ENCODE measurements around the gene KCTD17. TPM values are rescaled to one million over a fixed set of nuclear protein-coding genes. Genes with fewer than 3 reads are reported as not detected.

Gene KCTD17
- total RNA-seq, 1 donor from 2014 or later, result 17.5 TPM

DNA sequence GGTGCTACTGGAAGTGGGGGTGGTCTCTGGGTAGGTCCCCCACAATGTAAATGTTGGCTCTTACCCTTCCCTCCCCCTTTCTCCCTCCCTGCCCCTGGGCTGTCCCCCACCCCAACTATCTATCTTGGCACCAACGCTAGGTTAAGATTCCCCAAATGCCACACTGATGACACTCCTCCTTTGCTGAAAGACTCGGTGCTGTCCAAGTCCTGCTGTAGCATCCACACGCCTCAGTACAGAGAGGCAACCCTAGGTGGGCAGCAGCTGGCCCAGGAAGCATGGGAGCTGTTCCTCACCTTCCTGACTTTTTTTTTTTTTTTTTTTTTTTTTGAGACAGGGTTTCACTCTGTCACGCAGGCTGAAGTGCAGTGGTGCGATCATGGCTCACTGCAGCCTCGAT is 3.4 kb upstream of the KCTD17 start:
- Histone ChIP-seq H4K20me1 (ENCODE audit: low read depth) (peaks cover 5% of the 10 kb centered on the region), H3K79me2 (ENCODE audit: low read depth) (no peaks in the 10 kb centered on the region), H3F3A (ENCODE audit: low read depth) (peaks cover 13% of the 10 kb centered on the region), H3K27ac (no peak overlapping the region), H2AFZ (replicated peaks) (no peak overlapping the region), H3K4me2 (no peak overlapping the region), H3K4me3 (no peak overlapping the region), H3K9me3 (ENCODE audit: low read depth) (no peaks in the 10 kb centered on the region), H3K27me3 (peaks cover 12% of the 10 kb centered on the region), H3K36me3 (no peaks in the 10 kb centered on the region), H3K9ac (no peak overlapping the region), H3K4me1 (peaks cover 9% of the 10 kb centered on the region)
- Mint-ChIP-seq H3K4me1 (peaks cover 19% of the 10 kb centered on the region), H3K9me3 (no peaks in the 10 kb centered on the region), H3K27me3 (ENCODE audit: insufficient read depth, low read depth) (peaks cover 7% of the 10 kb centered on the region), H3K36me3 (no peaks in the 10 kb centered on the region), H3K27ac (no peak overlapping the region), H3K4me3 (no peak overlapping the region)
- TF ChIP-seq EZH2 (IDR thresholded peaks at IDR 0.05) (no peak), EZH2phosphoT487 (IDR thresholded peaks at IDR 0.05) (no peak)
- no peak for DNase-seq (ENCODE audit: low spot score)

DNA sequence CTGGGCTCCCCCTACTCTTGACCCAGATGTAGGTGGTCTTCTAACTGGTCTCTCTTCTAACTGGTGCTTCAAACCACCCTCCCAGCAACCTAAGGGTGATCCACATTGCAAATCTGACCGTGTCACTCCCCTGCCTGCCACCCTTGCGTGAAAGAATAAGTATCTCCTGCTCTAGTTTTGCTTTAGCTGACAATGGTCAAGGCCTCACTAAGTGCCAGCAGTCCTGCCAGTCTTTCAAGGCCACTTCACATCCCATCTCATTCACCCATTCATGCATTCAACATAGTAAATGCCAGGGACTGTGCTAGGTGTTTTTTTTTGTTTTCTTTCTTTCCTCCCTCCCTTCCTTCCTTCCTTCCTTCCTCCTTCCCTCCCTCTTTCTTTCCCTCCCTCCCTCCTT is 2.3 kb upstream of the KCTD17 start:
- H3F3A ChIP-seq (ENCODE audit: low read depth), result peaks cover 13% of the 10 kb centered on the region
- no peaks in the 10 kb centered on the region for H3K79me2 ChIP-seq (ENCODE audit: low read depth)
- peaks cover 5% of the 10 kb centered on the region for H3K4me1 ChIP-seq
- H3K36me3 ChIP-seq, result no peaks in the 10 kb centered on the region
- no peaks in the 10 kb centered on the region for H3K9me3 ChIP-seq (ENCODE audit: low read depth)
- H3K27me3 ChIP-seq, result peaks cover 12% of the 10 kb centered on the region
- no peak overlapping the region for H3K4me3 ChIP-seq
- peaks cover 5% of the 10 kb centered on the region for H4K20me1 ChIP-seq (ENCODE audit: low read depth)
- Mint-ChIP-seq H3K4me1 (peaks cover 19% of the 10 kb centered on the region), H3K4me3 (no peak overlapping the region), H3K27me3 (ENCODE audit: insufficient read depth, low read depth) (peaks cover 2% of the 10 kb centered on the region), H3K9me3 (no peaks in the 10 kb centered on the region), H3K27ac (no peak overlapping the region), H3K36me3 (no peaks in the 10 kb centered on the region)
- no peak for DNase-seq (ENCODE audit: low spot score)
- H3K9ac ChIP-seq, result no peak overlapping the region
- H3K4me2 ChIP-seq, result no peak overlapping the region
- no peak overlapping the region for H2AFZ ChIP-seq (replicated peaks)
- TF ChIP-seq, protein P1, sequence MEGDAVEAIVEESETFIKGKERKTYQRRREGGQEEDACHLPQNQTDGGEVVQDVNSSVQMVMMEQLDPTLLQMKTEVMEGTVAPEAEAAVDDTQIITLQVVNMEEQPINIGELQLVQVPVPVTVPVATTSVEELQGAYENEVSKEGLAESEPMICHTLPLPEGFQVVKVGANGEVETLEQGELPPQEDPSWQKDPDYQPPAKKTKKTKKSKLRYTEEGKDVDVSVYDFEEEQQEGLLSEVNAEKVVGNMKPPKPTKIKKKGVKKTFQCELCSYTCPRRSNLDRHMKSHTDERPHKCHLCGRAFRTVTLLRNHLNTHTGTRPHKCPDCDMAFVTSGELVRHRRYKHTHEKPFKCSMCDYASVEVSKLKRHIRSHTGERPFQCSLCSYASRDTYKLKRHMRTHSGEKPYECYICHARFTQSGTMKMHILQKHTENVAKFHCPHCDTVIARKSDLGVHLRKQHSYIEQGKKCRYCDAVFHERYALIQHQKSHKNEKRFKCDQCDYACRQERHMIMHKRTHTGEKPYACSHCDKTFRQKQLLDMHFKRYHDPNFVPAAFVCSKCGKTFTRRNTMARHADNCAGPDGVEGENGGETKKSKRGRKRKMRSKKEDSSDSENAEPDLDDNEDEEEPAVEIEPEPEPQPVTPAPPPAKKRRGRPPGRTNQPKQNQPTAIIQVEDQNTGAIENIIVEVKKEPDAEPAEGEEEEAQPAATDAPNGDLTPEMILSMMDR (IDR thresholded peaks at IDR 0.05), result no peak
- no peak for TF ChIP-seq EZH2phosphoT487 (IDR thresholded peaks at IDR 0.05)
- TF ChIP-seq EZH2 (IDR thresholded peaks at IDR 0.05), result no peak
- H3K27ac ChIP-seq, result no peak overlapping the region

- no peak for TF ChIP-seq EZH2 (IDR thresholded peaks at IDR 0.05)
- TF ChIP-seq, protein P1 (IDR thresholded peaks at IDR 0.05), result no peak
- no peak for TF ChIP-seq EZH2phosphoT487 (IDR thresholded peaks at IDR 0.05)
- no peaks in the 10 kb centered on the region for H3K9me3 ChIP-seq (ENCODE audit: low read depth)
- DNase-seq (ENCODE audit: low spot score), result no peak
- H3K27ac ChIP-seq, result no peak overlapping the region
- H3K27me3 ChIP-seq, result peaks cover 12% of the 10 kb centered on the region
- no peaks in the 10 kb centered on the region for H3K36me3 ChIP-seq
- no peak overlapping the region for H3K9ac ChIP-seq
- peak overlapping the region; percentile 89 for H3K4me3 Mint-ChIP-seq
- no peak overlapping the region for H3K4me3 ChIP-seq
- H3K36me3 Mint-ChIP-seq, result no peaks in the 10 kb centered on the region
- H4K20me1 ChIP-seq (ENCODE audit: low read depth), result peaks cover 5% of the 10 kb centered on the region
- H3K4me1 ChIP-seq, result peaks cover 5% of the 10 kb centered on the region
- H3F3A ChIP-seq (ENCODE audit: low read depth), result peaks cover 8% of the 10 kb centered on the region
- no peak overlapping the region for H3K27ac Mint-ChIP-seq
- no peaks in the 10 kb centered on the region for H3K79me2 ChIP-seq (ENCODE audit: low read depth)
- no peak overlapping the region for H2AFZ ChIP-seq (replicated peaks)
- no peaks in the 10 kb centered on the region for H3K9me3 Mint-ChIP-seq
- peak overlapping the region; percentile 91 for H3K4me2 ChIP-seq
- H3K4me1 Mint-ChIP-seq, result peaks cover 15% of the 10 kb centered on the region
- H3K27me3 Mint-ChIP-seq (ENCODE audit: insufficient read depth, low read depth), result no peaks in the 10 kb centered on the region
Measured at GRCh38 chr22:37050913-37051312, 629 bp upstream of the KCTD17 start.

DNA sequence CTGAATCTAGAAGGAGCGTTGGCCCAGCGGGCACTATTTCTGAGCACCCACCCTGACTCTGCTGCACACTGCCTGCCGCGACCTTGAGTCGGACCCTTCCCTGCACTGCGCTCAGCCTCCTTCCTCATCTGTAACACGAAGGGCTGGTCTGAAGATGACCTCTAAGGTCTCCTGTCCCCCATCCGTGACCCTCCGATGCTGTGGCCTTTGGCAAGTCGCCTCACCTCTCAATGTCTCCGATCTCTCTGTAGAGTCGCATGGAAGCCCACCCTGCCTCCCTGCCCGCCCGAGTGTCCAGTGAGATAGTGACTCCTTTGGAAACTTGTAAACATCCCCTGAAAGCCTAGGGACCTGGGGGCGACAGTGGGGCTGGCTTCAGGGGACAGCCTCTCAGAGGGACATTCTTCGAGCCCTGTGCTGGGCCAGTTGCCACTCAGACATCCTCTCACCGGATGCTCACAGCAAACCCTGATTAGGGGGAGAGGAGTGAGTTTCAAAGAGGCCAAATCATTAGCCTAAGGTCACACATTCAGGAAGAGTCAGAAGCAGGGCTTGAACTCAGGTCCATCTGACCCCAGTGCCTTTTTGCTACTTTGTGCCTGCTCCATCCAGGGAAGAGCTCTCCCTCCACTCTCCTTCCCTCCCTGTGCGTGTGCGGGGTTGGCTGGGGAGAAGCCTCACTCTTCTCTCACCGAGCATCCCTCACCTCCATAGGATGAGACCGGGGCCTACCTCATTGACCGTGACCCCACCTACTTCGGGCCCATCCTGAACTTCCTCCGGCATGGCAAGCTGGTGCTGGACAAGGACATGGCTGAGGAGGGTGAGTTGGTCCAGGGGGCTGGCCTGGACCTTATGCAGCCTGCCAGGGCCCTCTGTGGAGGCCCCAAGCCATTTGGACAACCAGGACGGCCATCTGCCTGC is 1.1 kb downstream of the KCTD17 start:
- H3K27me3 Mint-ChIP-seq (ENCODE audit: insufficient read depth, low read depth), result no peaks in the 10 kb centered on the region
- Histone ChIP-seq H3K27ac (no peak overlapping the region), H3K79me2 (ENCODE audit: low read depth) (no peaks in the 10 kb centered on the region), H3K9me3 (ENCODE audit: low read depth) (no peaks in the 10 kb centered on the region), H3K4me3 (peak overlapping the region; percentile 98), H2AFZ (replicated peaks) (no peak overlapping the region), H3K4me2 (peak overlapping the region; percentile 91), H3F3A (ENCODE audit: low read depth) (peaks cover 8% of the 10 kb centered on the region), H4K20me1 (ENCODE audit: low read depth) (peaks cover 5% of the 10 kb centered on the region), H3K36me3 (no peaks in the 10 kb centered on the region), H3K27me3 (peaks cover 12% of the 10 kb centered on the region), H3K9ac (no peak overlapping the region), H3K4me1 (peaks cover 5% of the 10 kb centered on the region)
- TF ChIP-seq EZH2 (IDR thresholded peaks at IDR 0.05) (no peak), EZH2phosphoT487 (IDR thresholded peaks at IDR 0.05) (no peak)
- TF ChIP-seq, protein P1 (IDR thresholded peaks at IDR 0.05), result no peak
- H3K36me3 Mint-ChIP-seq, result peaks cover 2% of the 10 kb centered on the region
- no peak for DNase-seq (ENCODE audit: low spot score)
- H3K27ac Mint-ChIP-seq, result peak overlapping the region; percentile 52
- no peaks in the 10 kb centered on the region for H3K9me3 Mint-ChIP-seq
- peaks cover 15% of the 10 kb centered on the region for H3K4me1 Mint-ChIP-seq
- H3K4me3 Mint-ChIP-seq, result peak overlapping the region; percentile 90
